Omental fat pad (tissue), 4 donors: Measurements from ENCODE around the gene NRL. TPM values are rescaled to one million over a fixed set of nuclear protein-coding genes. Genes with fewer than 3 reads are reported as not detected.
"Not testable (repeated sequence)": the region's sequence is repeated elsewhere in the genome, so short reads cannot be mapped to it uniquely, and the experiment has no call there.

ENCODE experiments used
- ATAC-seq: fragments of 150-250 bp; one replicate; pipeline ENCODE4 v1.9.1; 2016; ENCODE audit warnings: mild to moderate bottlenecking, moderate library complexity; ENCODE audit not compliant: low FRiP score
- DNase-seq: peaks from one replicate; pipeline ENCODE4 v3.0.0-alpha.2; 2019; ENCODE audit warnings: low spot score
- total RNA-seq, 4 donors: library from RNA; depleted of rRNA; stranded (reverse); fragments of >200 nt; gene quantifications; one replicate each; pipeline ENCODE4 v1.1.0, GENCODE V29; 2016
- TF ChIP-seq, protein P1 (sequence below), 3 donors: fragments of 450-650 bp; IDR thresholded peaks; one replicate each; pipeline ENCODE4 v1.5.1; 2016 to 2017; ENCODE audit warnings: antibody characterized with exemption in 3 of 3, mild to moderate bottlenecking in 3 of 3, moderate library complexity in 2 of 3

Gene NRL
- total RNA-seq, 4 donors from 2014 or later: 0.94 to 4.3 (median 1.3) TPM

DNA sequence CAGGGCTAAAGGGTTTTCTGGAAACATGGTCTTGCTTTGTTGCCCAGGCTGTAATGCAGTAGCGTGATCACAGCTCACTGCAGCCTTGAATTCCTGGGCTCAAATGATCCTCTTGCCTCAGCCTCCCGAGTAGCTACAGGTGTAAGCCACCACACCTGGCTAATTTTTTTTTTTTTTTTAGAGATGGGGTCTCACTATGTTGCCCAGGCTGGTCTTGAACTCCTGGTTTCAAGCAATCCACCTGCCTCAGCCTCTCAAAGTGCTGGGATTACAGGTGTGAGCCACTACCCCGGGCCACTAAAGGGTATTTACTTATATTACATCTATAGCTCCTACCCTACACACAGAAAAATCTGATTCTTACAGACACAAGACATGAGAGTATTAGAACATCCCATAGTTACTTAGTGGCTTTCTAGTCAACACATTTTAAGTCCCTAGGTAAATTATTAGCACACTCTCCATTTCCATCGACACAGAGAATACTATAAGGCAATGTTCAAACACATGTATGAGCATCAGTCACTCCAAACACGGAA, 6.3 kb downstream of the NRL start:
- TF ChIP-seq, protein P1, sequence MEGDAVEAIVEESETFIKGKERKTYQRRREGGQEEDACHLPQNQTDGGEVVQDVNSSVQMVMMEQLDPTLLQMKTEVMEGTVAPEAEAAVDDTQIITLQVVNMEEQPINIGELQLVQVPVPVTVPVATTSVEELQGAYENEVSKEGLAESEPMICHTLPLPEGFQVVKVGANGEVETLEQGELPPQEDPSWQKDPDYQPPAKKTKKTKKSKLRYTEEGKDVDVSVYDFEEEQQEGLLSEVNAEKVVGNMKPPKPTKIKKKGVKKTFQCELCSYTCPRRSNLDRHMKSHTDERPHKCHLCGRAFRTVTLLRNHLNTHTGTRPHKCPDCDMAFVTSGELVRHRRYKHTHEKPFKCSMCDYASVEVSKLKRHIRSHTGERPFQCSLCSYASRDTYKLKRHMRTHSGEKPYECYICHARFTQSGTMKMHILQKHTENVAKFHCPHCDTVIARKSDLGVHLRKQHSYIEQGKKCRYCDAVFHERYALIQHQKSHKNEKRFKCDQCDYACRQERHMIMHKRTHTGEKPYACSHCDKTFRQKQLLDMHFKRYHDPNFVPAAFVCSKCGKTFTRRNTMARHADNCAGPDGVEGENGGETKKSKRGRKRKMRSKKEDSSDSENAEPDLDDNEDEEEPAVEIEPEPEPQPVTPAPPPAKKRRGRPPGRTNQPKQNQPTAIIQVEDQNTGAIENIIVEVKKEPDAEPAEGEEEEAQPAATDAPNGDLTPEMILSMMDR (IDR thresholded peaks at IDR 0.05): no peak
- DNase-seq: no peak
- ATAC-seq: peak; percentile 11

DNA sequence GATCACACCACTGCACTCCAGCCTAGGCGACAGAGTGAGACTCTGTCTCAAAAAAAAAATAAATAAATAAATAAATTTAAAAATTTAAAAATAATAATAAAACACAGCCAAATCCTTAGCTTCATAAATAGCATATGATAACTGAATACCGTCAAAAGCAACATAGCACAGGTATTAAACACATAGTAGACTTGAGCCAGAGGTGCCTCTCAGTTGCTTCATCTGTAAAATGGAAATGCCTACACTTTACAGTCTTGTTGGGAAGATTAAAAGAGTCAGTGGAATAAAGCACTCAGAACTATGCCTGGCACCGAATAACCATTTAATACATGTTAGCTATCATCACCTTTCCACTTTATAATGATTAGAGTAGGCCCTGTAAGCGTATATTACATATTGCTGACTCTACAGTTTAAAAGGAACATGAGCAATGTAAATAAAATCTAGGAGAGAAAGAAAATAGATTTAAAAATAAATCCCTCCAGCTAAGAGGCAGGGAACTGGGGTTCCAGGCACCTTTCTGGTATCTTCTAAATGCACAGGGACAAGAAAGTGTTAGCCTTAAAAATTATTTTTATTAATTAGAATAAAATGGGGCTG, 8.0 kb downstream of the NRL start:
- TF ChIP-seq, protein P1 (IDR thresholded peaks at IDR 0.05): no peak
- no peak for ATAC-seq
- DNase-seq: no peak

DNA sequence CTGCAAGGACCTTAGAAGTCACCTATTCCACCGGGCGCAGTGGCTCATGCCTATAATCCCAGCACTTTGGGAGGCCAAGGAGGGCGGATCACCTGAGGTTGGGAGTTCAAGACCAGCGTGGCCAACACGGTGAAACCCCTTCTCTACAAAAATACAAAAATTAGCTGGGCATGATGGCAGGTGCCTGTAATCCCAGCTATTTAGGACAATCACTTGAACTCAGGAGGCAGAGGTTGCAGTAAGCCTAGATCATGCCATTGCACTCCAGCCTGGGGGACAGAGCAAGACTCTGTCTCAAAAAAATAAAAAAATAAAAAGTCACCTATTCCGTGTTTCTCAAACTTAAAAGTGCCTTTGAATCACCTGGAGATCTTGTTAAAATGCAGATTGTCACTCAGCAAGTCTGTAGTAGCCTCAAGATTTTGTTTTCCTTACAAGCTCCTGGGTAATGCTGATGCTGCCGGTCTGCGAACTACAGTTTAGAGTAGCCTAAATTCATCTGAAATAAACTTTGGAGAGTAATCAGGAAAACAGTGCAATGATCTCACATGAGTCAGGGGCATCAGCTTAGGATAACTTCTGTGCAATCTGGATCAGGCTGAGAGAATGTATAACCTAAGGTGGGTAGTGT, 9.0 kb downstream of the NRL start:
- ATAC-seq, DNase-seq: not testable (repeated sequence)

DNA sequence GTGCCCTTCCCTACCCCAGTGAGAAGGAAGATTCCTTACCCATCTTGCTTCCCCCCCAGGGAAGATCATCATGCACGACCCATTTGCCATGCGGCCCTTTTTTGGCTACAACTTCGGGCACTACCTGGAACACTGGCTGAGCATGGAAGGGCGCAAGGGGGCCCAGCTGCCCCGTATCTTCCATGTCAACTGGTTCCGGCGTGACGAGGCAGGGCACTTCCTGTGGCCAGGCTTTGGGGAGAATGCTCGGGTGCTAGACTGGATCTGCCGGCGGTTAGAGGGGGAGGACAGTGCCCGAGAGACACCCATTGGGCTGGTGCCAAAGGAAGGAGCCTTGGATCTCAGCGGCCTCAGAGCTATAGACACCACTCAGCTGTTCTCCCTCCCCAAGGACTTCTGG, 11.3 kb downstream of the NRL start:
- ATAC-seq (no peak), DNase-seq (no peak)
- TF ChIP-seq, protein P1 (IDR thresholded peaks at IDR 0.05): no peak

DNA sequence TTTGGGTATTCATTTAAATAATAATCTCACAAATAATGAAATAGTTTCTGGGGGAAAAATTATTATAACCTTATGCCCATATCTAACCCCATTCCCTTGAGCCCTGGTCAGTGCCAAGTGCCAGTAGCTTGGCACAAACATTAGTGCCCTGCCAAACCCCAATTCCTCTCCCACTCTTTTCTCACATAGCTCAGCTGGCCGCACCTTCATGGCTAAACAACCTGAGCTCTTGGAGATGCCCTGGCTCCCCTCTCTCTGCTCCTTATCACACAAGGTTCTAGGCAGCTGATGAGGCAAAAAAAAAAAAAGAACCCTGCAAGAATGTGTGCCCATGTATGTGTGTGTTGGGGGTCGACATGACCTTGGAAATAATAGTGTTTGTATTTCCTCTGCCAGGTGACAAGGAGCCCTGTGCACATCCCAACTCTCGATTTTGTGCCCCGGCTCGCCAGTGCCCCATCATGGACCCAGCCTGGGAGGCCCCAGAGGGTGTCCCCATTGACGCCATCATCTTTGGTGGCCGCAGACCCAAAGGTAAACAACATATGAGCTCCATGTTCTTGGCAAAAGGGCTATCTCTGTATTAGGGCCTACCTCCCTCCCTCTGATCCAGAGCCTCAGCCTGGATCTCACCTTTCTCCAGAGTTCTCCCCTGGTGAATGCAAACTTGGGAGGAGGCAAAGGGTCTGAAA, 12.2 kb downstream of the NRL start:
- TF ChIP-seq, protein P1 (IDR thresholded peaks at IDR 0.05): no peak
- no peak for ATAC-seq
- no peak for DNase-seq

DNA sequence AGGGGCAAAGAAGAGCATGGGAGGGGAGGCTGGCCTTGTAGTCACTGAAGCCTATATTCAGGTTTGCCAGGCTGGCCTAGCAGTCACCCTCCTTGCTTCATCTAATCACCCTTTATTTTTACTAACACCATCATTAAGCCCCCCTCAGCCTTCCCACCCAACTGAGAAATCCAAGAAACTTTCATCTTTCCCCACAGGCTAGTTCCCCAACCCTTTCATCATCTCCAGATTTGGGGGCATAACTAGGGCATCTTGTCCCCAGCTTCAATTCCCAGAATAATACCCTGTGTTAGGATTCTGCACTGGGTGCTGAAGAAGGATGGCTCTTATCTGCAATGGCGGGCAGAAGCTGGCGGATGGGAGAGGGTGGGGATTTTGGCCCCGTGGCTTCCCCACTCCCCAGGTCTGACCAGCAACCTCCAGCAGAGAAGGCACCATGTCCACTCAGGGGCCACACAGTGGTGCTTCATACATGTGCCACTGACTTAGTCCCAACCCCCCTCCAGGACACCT, 13.7 kb downstream of the NRL start:
- TF ChIP-seq, protein P1 (IDR thresholded peaks at IDR 0.05): no peak
- ATAC-seq (no peak), DNase-seq (no peak)

DNA sequence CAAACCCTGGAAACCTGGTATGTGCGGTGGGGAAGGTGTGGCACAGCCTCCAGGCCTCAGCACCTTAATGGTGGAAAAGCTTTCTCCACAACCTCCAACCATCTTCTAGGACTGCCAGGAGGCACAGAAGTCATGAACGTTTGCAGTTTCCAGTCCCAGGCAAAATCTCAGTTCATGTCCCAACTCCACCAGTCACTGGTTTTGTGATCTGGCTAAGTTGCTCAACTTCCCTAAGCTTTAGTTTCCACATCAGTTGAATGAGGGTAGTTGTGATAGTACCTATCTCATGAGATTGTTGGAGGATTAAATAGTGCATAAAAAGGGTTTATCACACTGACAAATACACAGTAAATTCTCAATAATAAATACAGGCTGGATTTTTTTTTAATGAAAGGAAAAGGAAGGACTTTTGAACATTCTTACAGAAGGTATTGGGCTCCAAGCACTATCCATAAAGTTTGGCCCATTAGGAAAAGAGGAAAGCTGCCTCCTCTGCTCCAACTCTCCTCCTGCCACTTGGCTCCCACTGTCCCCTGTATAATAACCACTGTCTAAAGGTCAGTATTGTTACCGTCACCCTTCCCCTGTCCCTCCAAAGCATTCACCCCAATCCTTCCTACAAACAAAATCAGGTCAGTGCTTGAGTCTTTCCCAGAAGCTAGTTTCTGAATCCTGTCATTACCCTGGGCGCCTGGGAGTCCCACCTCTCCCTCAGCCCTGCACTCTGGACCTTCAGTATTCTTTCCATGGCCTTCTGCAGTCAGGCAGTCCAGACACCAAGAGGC, 14.4 kb downstream of the NRL start:
- no peak for ATAC-seq
- TF ChIP-seq, protein P1 (IDR thresholded peaks at IDR 0.05): no peak
- no peak for DNase-seq
